NCI-H345 treated with DMSO at 0.1 percent for 48 hours (cell line): ENCODE data around the gene TMEM131L.

Source experiments
- DNase-seq: peaks from one replicate; lab custom pipeline; 2025; ENCODE audit not compliant: unreplicated experiment; lab: John Stamatoyannopoulos, UW

TMEM131L gene

DNA sequence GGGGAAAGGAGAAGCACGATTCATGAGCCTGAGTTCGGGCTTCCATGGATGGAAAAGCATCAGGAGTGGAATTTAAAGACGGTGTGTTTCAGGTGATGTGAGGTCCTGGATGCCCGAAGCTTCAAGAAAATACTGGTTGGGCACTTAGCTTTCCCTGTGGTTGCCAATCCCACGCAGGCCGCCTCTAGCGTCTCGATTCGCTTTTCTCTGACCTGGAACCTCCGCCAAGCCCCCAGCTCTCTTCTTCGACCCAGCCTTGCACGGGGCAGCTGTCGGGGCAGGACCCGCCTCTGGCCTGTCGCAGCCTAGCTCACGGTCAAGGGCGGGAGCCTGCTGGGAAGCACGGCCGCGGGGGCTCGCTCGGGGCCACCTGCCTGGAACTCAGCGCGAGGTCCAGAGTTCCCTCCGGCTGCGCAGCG is 217.6 kb downstream of the TMEM131L start:
- DNase-seq = no peak

DNA sequence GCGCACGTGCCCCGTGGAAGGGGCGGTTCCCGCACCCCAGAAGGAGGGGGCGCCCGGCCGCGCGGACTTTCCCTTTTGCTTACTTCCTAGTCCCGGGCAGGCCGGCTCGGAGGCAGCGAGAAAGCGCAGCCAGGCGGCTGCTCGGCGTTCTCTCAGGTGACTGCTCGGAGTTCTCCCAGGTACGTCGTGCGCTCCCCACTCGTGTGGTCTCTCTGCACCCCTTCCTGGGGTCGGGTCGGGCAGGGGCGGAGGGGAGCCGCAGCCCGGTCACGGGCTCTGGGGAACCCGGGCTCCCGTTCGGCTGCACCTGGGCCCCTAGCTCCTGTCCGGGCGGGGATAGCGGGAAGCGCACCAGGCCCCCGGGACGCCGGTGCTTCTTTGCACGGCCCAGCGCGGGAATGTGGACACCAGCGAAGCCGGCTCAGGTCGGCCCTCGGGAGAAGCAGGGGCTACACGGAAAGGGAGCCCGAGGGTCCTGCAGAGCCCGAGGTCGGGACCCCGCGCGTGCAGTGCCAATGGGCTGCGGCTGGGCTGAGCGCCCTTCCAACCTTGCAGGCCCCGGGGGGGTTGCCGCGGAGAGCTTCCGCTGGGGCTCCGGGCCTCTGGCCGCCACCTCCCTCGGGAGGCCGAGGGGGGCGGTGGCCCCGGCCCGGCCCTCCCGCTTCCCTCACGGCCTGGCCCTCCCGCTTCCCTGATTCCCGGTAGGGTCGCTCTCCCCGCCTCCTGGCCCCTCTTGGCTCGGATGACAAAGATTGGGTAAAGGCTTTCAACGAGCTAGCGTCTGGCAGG is 218.2 kb downstream of the TMEM131L start, which contains the start of gene TLR2:
TSS of gene TLR2 (plus strand) at position 99 of the 789 bp plus-strand sequence. CDS start 18,628 bp downstream, outside the sequence.
- DNase-seq = no peak

DNA sequence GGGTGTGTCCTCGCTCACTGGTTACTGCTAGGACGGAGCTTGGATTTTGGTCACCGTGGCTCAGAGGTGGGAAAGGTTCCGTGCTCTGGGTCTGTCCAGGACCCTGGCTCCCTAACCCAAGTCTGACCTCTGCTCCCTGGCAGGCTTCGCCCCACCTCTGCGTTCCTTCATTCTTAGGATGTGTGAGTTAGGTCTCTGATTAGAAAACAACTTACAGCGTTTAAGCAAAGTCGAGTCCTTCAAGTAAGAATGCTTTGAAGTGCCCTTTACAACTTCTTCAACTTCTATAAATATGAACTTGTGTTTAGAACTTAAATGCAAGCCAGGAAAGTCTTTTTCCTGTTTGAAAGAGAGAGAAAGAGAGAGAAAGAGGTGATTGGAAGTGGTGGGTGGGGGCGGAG is 218.8 kb downstream of the TMEM131L start:
- DNase-seq = no peak
